H7 (cell line): Measurements from ENCODE around the gene PTPMT1. TPM values are rescaled to one million over a fixed set of nuclear protein-coding genes. Genes with fewer than 3 reads are reported as not detected.
"Not testable (repeated sequence)": the region's sequence is repeated elsewhere in the genome, so short reads cannot be mapped to it uniquely, and the experiment has no call there.

Experiments
- DNase-seq: peaks from one replicate; pipeline ENCODE4 v3.0.0; 2012
- H3K27me3 ChIP-seq: 2 replicates; pipeline ENCODE4 v1.6.0; 2011; ENCODE audit warnings: mild to moderate bottlenecking, low read length; ENCODE audit not compliant: control insufficient read depth, insufficient read depth
- H3K36me3 ChIP-seq: replicated peaks from 2 replicates; pipeline ENCODE4 v1.5.1; 2011; ENCODE audit warnings: low read length; ENCODE audit not compliant: control insufficient read depth, insufficient read depth
- H3K4me3 ChIP-seq: 2 replicates; pipeline ENCODE4 v1.5.1; 2011; ENCODE audit warnings: low read depth, mild to moderate bottlenecking, control low read depth, low read length, moderate library complexity; ENCODE audit not compliant: insufficient read depth
- total RNA-seq: library from RNA; depleted of rRNA; stranded (reverse); fragments of >200 nt; shearing (Covaris generic); gene quantifications from 2 replicates; pipeline ENCODE4 v1.2.3, GENCODE V29; 2014

Gene PTPMT1
- total RNA-seq, 1 experiment from 2014 or later: 83.9 TPM

DNA sequence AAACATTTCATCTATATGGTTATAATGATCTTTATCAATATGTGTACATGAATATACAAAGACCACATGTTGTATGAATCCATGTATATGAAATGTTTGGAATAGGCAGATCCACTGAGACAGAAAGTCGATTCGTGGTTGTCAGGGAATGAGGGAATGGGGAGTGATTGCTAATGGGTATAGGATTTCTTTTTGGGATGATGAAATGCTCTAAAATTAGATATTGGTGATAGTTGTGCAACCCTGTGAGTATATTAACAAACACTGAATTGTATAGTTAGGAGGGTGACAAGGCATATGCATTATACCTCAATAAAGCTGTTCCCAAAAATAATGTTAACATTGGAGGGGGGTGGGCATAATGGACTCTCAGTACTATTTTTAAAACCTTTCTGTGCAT is 5.0 kb upstream of the PTPMT1 start:
- H3K4me3 ChIP-seq: no peak overlapping the region
- H3K27me3 ChIP-seq: no peaks in the 10 kb centered on the region; the same call in 1 of the 2 replicates
- no peaks in the 10 kb centered on the region for H3K36me3 ChIP-seq
- DNase-seq: no peak

DNA sequence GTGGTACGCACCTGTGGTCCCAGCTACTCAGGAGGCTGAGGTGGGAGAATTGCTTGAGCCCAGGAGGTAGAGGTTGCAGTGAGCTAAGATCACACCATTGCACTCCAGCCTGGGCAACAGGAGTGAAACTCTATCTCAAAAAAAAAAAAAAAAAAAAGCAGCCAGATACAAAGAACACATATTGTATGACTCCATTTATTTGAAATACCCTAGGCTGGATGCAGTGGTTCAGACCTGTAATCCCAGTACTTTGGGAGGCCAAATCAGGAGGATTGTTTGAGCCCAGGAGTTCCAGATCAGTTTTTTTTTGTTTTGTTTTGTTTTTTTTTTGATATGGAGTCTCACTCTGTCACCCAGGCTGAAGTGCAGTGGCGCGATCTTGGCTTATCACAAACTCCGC is 3.0 kb upstream of the PTPMT1 start:
- H3K27me3 ChIP-seq, H3K4me3 ChIP-seq, H3K36me3 ChIP-seq, DNase-seq: not testable (repeated sequence)

DNA sequence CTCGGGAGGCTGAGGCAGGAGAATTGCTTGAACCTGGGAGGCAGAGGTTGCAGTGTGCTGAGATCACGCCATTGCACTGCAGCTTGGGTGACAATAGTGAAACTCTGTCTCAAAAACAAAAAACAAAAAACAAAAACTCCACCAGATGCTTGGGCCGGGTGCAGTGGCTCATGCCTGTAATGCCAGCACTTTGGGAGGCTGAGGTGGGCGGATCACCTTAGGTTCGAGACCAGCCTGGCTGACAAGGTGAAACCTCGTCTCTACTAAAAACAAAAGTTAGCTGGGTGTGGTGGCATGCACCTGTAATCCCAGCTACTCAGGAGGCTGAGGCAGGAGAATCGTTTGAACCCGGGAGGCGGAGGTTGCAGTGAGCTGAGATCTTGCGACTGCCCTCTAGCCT is 1.0 kb upstream of the PTPMT1 start:
- DNase-seq, H3K4me3 ChIP-seq, H3K27me3 ChIP-seq, H3K36me3 ChIP-seq: not testable (repeated sequence)

DNA sequence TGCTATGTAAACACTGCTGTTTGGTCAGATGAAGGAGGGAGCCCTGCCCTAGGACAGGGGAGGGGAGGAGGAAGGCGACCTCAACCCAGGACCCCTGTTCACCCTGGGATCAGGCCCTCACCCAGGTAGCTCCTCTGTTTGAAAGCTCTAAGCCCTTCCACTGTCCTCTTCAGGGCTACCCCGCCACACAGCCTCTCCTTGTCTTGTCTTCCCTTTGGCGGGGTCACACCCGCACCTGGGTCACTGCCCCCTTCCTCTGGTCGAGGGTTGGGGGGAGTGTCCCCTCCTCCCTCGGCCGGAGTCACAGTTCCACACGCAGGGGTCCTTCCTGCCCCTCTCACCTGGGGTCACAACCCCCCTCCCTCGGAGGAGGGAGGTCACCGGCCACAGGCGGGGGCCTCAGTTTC is 463 bp upstream of the PTPMT1 start:
- H3K4me3 ChIP-seq: peak overlapping the region; percentile 85
- peaks cover 4% of the 10 kb centered on the region; the same call in 1 of the 2 replicates for H3K27me3 ChIP-seq
- DNase-seq: no peak
- H3K36me3 ChIP-seq: peaks cover 2% of the 10 kb centered on the region

DNA sequence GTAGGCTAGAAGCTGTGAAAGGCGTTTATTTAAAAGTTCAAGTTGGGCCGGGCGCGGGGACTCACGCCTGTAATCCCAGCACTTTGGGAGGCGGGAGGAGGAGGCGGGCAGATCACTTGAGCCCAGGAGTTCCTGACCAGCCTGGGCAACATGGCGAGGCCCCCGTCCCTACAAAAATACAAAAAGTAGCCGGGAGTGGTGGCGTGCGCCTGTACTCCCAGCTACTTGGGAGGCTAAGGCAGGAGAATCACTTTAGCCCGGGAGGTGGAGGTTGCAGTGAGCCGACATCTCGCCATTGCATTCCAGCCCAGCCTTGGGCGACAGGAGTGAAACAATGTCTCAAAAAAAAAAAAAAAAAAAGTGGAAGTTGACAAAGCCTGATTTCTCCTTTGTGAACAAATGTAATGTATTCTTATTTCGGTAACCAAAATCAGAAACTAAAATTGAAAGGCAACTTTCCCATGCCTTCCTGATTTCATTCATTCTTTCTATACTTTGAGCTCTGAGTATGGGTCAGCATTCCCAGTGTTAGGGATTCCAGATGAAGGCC is 825 bp downstream of the PTPMT1 start:
- peaks cover 2% of the 10 kb centered on the region for H3K36me3 ChIP-seq
- H3K27me3 ChIP-seq: peaks cover 4% of the 10 kb centered on the region; the same call in 1 of the 2 replicates
- DNase-seq: no peak

DNA sequence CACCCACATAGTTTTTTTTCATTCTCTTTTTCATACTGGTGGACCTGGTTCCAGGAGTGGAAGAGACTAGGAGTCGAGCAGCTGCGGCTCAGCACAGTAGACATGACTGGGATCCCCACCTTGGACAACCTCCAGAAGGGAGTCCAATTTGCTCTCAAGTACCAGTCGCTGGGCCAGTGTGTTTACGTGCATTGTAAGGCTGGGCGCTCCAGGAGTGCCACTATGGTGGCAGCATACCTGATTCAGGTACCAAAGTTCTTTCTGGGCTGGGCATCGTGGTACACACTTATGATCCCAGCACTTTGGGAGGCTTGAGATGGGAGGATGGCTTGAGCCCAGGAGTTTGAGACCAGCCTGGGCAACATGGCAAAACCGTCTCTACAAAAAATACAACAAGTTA is 4.2 kb downstream of the PTPMT1 start:
- no peak overlapping the region for H3K4me3 ChIP-seq
- H3K27me3 ChIP-seq: peaks cover 4% of the 10 kb centered on the region; the same call in 1 of the 2 replicates
- peaks cover 18% of the 10 kb centered on the region for H3K36me3 ChIP-seq
- no peak for DNase-seq

More for the DNA sequence above, 825 bp downstream of the PTPMT1 start:
- H3K4me3 ChIP-seq: peak overlapping the region; percentile 85

- Histone ChIP-seq H3K36me3 (peaks cover 19% of the 10 kb centered on the region), H3K27me3 (peaks cover under 1% of the 10 kb centered on the region; the same call in 1 of the 2 replicates), H3K4me3 (no peak overlapping the region)
- no peak for DNase-seq
Measured at GRCh38 chr11:47570651-47571356, 5.4 kb downstream of the PTPMT1 start.

GRCh38 chr11:47571357-47571729 is 5.9 kb downstream of the PTPMT1 start:
- H3K27me3 ChIP-seq: no peaks in the 10 kb centered on the region
- H3K36me3 ChIP-seq: peaks cover 19% of the 10 kb centered on the region
- no peak for DNase-seq

DNA sequence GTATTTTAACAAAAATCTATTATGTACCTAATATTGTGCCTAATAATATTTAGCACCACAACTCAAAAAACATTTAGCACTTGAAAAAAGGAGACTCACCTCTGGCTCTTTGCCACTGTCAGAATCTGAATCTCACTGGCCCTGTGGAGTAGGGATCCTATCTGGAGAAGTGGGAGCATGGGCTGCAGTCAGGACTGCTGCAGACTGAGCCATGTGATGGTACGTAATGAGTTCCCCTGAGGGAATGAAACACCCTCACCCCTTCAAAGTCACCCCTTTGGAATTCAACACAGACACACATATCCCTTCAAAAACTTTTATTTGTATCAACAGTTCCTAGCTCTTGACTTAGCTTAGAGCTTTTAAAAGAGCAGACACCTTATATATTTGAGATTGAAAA is 6.5 kb downstream of the PTPMT1 start:
- peaks cover 19% of the 10 kb centered on the region for H3K36me3 ChIP-seq
- H3K4me3 ChIP-seq: no peak overlapping the region
- no peaks in the 10 kb centered on the region for H3K27me3 ChIP-seq
- no peak for DNase-seq

More at GRCh38 chr11:47571357-47571729, 5.9 kb downstream of the PTPMT1 start:
- no peak overlapping the region for H3K4me3 ChIP-seq

DNA sequence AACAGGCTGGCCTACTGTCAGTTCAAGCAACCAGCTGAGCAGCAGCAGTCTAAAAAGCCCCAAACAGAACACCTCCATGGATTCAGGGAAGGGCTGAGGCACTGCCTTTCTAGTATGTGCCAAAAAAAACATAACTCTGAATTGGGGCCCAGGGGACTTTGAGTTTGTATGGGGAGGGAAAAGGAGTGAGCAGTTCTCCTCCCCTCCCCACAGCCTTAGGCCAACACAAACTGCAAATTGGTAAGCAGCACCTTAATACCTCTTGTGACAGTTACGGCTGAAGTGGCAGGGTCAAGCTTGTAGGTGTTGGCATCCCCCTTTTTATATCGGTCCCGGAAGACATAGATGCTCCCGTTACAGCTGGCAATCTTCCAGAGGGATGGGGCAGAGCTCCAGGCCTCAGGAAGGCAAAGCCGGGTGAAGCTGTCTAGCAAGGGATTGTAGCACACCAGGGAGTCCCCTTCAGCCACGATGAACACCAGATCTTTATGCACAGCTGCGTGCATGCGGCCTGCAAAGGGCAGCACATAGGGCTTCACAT is 7.4 kb downstream of the PTPMT1 start:
- Histone ChIP-seq H3K27me3 (no peaks in the 10 kb centered on the region), H3K36me3 (peaks cover 22% of the 10 kb centered on the region), H3K4me3 (no peak overlapping the region)
- DNase-seq: no peak

DNA sequence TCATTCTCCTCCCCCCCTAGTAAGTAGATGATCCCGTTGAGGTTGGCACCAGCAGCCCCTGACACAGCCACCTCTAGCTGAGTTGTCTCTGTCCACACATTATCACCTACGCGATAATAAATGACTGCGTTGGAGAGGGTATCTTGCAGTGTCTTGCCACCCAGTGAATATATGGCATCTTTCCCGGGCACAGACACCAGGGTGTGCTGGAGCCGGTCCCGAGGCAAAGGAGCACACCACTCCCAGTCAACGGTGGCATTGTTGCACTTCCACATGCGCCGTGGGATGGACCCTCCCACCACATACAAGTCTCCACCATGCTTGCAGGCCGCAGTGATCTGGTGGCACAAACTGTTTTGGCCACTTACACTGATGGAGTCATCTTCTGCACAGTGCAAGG is 7.9 kb downstream of the PTPMT1 start:
- no peaks in the 10 kb centered on the region for H3K27me3 ChIP-seq
- peaks cover 23% of the 10 kb centered on the region for H3K36me3 ChIP-seq
- H3K4me3 ChIP-seq: no peak overlapping the region
- DNase-seq: no peak

DNA sequence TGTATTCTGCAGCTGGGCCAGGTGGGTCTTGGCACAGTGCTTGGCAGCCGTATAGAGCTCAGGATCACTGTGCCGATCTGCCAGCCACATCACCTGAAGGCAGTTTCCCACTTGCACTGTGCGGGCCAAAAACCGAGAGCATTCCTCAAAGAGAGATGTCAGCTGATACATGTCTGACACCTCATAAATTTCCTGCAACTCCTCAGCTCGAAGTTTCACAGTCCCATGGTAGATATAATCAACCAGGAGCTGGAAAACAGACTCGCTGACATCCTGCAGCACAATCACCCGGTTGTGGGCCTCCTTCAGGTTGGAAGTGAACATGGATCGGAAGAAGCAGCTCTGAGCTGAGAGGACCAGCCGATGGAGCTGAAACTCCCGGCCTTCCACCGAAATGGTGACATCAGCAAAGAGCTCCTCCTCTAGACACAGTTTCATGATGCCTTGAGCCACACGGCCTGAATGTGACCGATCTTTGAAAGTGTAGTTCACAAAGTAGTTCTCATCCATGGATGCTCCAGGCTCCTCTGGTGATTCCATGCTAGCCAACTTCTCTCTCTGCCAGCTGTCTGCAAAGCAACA is 12.2 kb downstream of the PTPMT1 start:
- Histone ChIP-seq H3K36me3 (peaks cover 36% of the 10 kb centered on the region), H3K27me3 (no peaks in the 10 kb centered on the region), H3K4me3 (no peak overlapping the region)
- peak; percentile 13 for DNase-seq

- Histone ChIP-seq H3K27me3 (no peaks in the 10 kb centered on the region), H3K36me3 (peaks cover 32% of the 10 kb centered on the region), H3K4me3 (peak within 1 kb of the TSS; percentile 99)
- peak; percentile 95 for DNase-seq
Measured at GRCh38 chr11:47578524-47579494, 13.4 kb downstream of the PTPMT1 start, which contains the start of the genes KBTBD4 and NDUFS3. Gene KBTBD4, minus strand, starts transcription at chr11:47578970. Its CDS starts 19 bp downstream, at chr11:47578951. Gene NDUFS3, plus strand, starts transcription at chr11:47579074. Its CDS starts 18 bp downstream, at chr11:47579092.

DNA sequence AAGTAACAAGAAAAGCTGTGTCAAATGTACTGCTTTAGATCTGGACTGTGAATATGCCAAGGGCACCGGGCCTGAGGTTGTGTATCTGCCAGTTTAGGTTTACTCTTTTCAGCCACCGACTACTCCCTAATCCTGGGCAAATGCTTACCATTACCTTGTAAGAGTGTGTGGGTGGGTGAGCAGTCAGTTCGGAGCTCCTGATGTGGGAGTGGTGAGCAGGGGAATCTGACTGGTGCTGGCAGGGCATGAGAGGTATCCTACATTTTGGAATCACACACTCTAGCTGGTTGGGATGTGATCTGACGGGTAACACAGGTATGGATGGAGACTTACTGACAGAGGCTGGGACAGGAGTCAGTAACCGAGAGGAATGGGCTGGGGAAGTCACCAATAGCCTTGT is 18.4 kb downstream of the PTPMT1 start:
- Histone ChIP-seq H3K36me3 (peaks cover 30% of the 10 kb centered on the region), H3K27me3 (no peaks in the 10 kb centered on the region), H3K4me3 (no peak overlapping the region)
- DNase-seq: no peak
